HL-60 (cell line): ENCODE results near the gene RARA.

Source experiments
- DNase-seq, 2 experiments: peaks; one replicate each; pipeline ENCODE4 v3.0.0-alpha.2; 2010 to 2020; ENCODE audit warnings: low read depth in 1 of 2, low spot score in 1 of 2
- H3K27ac ChIP-seq: fragments of 250-450 bp; sonication (Bioruptor Pico); replicated peaks from 2 replicates; pipeline ENCODE4 v1.5.1; 2020; ENCODE audit warnings: mild to moderate bottlenecking, moderate library complexity
- H3K27me3 ChIP-seq: fragments of 250-450 bp; sonication (Bioruptor Pico); 2 replicates; pipeline ENCODE4 v1.5.1; 2021; ENCODE audit warnings: mild to moderate bottlenecking, moderate library complexity; ENCODE audit not compliant: insufficient read depth, poor library complexity, severe bottlenecking
- H3K4me3 ChIP-seq: replicated peaks from 2 replicates; pipeline ENCODE4 v1.5.1; 2011; ENCODE audit warnings: mild to moderate bottlenecking, control low read depth, low read length; ENCODE audit not compliant: insufficient read depth
- GABPA ChIP-seq: IDR thresholded peaks from 2 replicates; pipeline ENCODE4 v1.6.1; 2012; ENCODE audit warnings: low read depth
- POLR2AphosphoS5 ChIP-seq: IDR thresholded peaks from 2 replicates; pipeline ENCODE4 v1.6.1; 2012; ENCODE audit warnings: low read depth
- SPI1 ChIP-seq: IDR thresholded peaks from 2 replicates; pipeline ENCODE4 v1.6.1; 2012; ENCODE audit warnings: low read depth, mild to moderate bottlenecking, borderline replicate concordance
- TF ChIP-seq, protein P1 (sequence below): IDR thresholded peaks from one replicate; pipeline ENCODE4 v1.5.1; 2011; ENCODE audit warnings: low read length, control low read depth, inconsistent platforms; ENCODE audit not compliant: insufficient read depth
- TF ChIP-seq, protein P2 (sequence below): IDR thresholded peaks from 2 replicates; pipeline ENCODE4 v1.6.1; 2012; ENCODE audit warnings: low read depth; ENCODE audit not compliant: insufficient replicate concordance

The RARA gene

DNA sequence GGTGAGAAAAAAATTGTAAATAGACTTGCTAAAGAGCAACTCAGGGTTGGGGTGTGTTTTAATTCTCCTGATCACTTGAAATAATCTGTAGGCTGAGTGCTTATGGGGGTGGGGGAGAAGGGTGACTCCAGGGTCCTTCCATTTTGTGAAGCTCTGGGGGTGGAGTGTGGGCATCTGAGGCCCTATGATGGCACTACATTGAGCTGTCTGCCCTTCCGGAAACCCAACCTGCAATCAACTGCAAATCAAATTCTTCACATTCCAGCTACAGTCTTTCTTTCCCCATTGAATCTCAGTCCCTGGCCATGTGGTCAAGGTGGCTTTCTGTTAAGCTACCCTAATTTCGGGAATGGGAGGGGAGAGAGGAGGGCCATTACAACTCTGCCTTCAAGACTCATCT, 27.3 kb upstream of the RARA start:
- Histone ChIP-seq H3K4me3 (no peak overlapping the region), H3K27ac (no peak overlapping the region), H3K27me3 (no peaks in the 10 kb centered on the region)
- no peak for DNase-seq
- TF ChIP-seq, protein P1, sequence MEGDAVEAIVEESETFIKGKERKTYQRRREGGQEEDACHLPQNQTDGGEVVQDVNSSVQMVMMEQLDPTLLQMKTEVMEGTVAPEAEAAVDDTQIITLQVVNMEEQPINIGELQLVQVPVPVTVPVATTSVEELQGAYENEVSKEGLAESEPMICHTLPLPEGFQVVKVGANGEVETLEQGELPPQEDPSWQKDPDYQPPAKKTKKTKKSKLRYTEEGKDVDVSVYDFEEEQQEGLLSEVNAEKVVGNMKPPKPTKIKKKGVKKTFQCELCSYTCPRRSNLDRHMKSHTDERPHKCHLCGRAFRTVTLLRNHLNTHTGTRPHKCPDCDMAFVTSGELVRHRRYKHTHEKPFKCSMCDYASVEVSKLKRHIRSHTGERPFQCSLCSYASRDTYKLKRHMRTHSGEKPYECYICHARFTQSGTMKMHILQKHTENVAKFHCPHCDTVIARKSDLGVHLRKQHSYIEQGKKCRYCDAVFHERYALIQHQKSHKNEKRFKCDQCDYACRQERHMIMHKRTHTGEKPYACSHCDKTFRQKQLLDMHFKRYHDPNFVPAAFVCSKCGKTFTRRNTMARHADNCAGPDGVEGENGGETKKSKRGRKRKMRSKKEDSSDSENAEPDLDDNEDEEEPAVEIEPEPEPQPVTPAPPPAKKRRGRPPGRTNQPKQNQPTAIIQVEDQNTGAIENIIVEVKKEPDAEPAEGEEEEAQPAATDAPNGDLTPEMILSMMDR = no peak
- TF ChIP-seq, protein P2, sequence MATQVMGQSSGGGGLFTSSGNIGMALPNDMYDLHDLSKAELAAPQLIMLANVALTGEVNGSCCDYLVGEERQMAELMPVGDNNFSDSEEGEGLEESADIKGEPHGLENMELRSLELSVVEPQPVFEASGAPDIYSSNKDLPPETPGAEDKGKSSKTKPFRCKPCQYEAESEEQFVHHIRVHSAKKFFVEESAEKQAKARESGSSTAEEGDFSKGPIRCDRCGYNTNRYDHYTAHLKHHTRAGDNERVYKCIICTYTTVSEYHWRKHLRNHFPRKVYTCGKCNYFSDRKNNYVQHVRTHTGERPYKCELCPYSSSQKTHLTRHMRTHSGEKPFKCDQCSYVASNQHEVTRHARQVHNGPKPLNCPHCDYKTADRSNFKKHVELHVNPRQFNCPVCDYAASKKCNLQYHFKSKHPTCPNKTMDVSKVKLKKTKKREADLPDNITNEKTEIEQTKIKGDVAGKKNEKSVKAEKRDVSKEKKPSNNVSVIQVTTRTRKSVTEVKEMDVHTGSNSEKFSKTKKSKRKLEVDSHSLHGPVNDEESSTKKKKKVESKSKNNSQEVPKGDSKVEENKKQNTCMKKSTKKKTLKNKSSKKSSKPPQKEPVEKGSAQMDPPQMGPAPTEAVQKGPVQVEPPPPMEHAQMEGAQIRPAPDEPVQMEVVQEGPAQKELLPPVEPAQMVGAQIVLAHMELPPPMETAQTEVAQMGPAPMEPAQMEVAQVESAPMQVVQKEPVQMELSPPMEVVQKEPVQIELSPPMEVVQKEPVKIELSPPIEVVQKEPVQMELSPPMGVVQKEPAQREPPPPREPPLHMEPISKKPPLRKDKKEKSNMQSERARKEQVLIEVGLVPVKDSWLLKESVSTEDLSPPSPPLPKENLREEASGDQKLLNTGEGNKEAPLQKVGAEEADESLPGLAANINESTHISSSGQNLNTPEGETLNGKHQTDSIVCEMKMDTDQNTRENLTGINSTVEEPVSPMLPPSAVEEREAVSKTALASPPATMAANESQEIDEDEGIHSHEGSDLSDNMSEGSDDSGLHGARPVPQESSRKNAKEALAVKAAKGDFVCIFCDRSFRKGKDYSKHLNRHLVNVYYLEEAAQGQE = no peak
- TF ChIP-seq SPI1 (no peak), POLR2AphosphoS5 (no peak), GABPA (no peak)

DNA sequence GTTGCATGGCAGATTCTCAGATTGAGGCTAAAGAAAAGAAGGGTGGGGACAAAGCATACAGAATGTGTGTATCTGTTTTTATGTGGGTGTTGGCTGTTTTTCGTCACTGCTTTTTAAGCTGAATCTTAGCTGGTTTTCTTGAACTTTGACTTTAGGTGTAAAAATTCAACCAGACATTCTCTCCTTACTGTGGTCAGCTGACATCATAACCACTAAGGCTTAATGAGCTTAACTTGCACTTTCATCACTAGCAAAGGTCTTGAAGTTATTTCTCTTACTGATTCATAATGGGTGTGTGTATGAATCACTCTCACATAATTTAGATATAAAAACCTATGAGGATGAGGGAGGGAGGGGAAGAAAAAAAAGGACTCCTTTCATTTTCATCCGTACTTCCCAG, 25.3 kb upstream of the RARA start:
- H3K4me3 ChIP-seq = no peak overlapping the region
- DNase-seq = no peak
- no peaks in the 10 kb centered on the region for H3K27me3 ChIP-seq
- no peak overlapping the region for H3K27ac ChIP-seq
- TF ChIP-seq, protein P2 = no peak
- TF ChIP-seq GABPA (no peak), SPI1 (no peak), POLR2AphosphoS5 (no peak)
- TF ChIP-seq, protein P1 = no peak

DNA sequence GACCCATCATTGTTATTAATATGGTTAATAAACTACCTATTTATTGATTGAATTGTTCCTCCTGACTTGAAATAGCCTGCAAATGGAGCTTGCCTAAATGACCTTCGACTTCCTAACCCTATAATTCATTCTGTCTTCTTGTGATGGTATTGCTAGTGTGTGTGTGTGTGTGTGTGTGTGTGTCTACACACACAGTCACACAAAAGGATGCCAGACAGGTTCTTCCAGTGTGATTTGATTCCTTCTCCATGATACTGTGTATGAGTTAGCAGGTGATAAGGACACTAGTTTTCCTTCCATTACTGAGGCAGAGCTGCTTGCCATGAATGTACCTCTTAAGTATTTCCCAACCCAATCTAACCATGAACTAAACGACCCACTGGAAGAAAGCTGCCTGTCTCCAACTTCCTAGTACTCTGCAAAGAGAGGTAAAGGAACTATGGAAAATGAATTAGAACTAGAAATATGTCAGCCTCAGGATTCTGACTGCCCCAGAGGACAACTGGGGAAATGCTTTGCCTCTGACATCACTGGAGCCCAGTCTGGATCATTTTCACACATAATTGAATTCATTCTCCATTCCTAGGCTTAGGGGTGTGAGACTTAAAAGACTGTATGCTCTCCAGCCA, 24.8 kb upstream of the RARA start:
- DNase-seq = no peak
- no peak overlapping the region for H3K4me3 ChIP-seq
- TF ChIP-seq SPI1 (no peak), GABPA (no peak), POLR2AphosphoS5 (no peak)
- TF ChIP-seq, protein P1 = no peak
- TF ChIP-seq, protein P2 = no peak
- no peak overlapping the region for H3K27ac ChIP-seq
- H3K27me3 ChIP-seq = no peaks in the 10 kb centered on the region
